Midbrain (tissue), 1 donor: ENCODE results near the gene ETV3L.

ENCODE experiments used
- DNase-seq: peaks from one replicate; lab custom pipeline; 2025; lab: John Stamatoyannopoulos, UW

Gene ETV3L

GRCh38 chr1:157099633-157100009 lies at the start of gene ETV3L:
TSS of gene ETV3L (minus strand) at chr1:157099808. CDS start at chr1:157099523, 285 bp downstream.
- DNase-seq: no peak

GRCh38 chr1:157147906-157148700 lies 48.5 kb upstream of the ETV3L start:
- peak; percentile 22 for DNase-seq

- no peak for DNase-seq
Observed at GRCh38 chr1:157147037-157147436, 47.4 kb upstream of the ETV3L start.

DNA sequence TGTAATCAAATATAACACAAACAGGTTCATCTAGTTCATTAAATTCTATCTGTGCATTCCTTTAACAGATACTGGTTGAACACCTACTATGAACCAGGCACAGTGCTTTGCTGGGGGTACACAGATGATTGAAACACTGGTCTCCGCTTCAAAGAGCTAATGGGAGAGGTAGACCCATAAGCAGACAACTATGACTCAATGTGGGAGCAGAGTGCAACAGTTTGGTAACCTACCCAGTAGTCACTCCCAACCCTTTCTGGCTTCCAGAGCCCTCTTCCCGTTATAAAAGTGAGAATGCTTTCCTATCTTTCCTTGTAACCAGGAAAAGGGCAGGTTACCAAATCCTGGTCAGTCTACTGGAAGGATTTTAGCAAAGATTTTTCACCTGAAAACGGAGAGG lies 46.6 kb upstream of the ETV3L start:
- DNase-seq: no peak

DNA sequence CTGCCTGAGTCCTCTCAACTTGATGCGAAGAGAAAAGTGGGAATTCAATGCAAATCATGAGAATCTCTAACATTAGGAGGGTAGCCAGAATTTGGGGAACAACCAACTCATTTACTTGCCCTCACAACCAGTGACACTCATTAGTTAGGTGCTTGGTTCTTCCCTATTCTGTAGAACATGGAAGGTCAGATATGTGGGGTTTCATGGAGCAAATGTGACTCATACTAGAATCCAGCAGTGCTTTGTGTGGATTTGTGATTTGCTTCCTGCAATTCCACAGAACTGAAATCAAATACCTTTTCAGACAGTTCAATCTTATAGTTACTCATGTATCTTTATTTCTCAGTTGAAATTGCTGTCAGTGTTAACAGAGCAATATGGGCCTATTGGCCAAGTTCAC lies 45.5 kb upstream of the ETV3L start:
- no peak for DNase-seq

GRCh38 chr1:157144509-157144908 lies 44.9 kb upstream of the ETV3L start:
- no peak for DNase-seq

- no peak for DNase-seq
Observed at GRCh38 chr1:157142765-157143423, 43.3 kb upstream of the ETV3L start.

- DNase-seq: no peak
Observed at GRCh38 chr1:157142201-157142600, 42.6 kb upstream of the ETV3L start.

- no peak for DNase-seq
Observed at GRCh38 chr1:157141212-157141855, 41.7 kb upstream of the ETV3L start.

DNA sequence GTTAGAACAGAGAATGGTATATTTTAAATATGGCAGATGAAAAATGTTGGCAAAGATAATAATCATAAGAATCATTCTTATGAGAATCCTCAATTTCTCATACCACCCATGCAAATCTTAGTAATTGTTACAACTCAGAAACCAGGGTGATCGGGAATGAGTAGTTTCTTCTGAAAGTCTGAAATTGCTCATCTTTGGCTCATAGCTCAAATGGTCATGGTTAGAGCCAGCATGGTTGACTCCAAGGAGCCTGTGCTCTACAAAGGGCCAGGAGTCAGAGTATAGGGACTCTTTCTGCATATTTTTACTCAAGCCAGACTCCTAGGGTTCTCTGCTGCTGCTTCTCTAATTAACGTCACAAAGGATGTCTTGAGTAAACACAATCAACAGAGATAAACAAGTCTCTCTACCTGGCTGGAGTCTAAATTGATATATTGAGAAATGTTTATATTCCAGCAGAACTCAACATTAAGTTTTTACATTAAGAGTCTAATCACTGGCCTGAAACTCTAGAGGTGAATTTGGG lies 40.5 kb upstream of the ETV3L start:
- DNase-seq: no peak

DNA sequence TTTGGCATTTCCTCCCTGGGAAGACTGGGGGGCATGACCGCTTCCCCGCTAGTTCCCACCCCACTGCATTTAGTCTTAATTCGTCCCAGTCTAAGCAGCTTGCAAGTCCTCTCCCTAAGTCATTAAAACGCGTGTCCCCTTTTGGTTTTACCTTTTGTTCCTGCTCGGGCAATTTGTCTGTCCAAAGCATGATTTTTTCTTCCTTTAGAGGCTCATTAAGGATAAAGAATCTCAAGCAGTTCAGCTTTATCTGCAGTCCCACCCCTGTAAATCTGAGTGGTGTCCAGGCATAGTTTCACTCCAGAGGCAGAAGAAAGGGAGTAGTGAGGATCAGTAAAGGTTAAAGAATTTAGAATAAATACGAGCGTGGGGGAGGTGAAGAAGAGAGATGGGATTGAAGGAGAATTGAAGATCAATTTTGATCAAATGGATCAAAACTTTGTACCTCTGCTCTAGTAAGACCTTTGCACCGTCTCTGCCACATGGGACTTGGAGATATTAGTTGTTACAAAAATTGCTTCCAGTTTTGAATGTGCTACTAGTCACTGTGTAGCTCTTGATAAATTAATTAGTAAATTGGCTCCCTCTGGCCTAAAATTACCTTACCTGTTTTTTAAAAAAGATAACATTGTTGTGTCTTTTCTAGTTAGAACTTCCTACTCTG lies 39.6 kb upstream of the ETV3L start:
- DNase-seq: no peak

- DNase-seq: peak; percentile 89
Observed at GRCh38 chr1:157138220-157139051, 38.8 kb upstream of the ETV3L start, which contains the start of gene ETV3. TSS of gene ETV3 (minus strand) at chr1:157138395. CDS start at chr1:157136352, 2,043 bp downstream.

DNA sequence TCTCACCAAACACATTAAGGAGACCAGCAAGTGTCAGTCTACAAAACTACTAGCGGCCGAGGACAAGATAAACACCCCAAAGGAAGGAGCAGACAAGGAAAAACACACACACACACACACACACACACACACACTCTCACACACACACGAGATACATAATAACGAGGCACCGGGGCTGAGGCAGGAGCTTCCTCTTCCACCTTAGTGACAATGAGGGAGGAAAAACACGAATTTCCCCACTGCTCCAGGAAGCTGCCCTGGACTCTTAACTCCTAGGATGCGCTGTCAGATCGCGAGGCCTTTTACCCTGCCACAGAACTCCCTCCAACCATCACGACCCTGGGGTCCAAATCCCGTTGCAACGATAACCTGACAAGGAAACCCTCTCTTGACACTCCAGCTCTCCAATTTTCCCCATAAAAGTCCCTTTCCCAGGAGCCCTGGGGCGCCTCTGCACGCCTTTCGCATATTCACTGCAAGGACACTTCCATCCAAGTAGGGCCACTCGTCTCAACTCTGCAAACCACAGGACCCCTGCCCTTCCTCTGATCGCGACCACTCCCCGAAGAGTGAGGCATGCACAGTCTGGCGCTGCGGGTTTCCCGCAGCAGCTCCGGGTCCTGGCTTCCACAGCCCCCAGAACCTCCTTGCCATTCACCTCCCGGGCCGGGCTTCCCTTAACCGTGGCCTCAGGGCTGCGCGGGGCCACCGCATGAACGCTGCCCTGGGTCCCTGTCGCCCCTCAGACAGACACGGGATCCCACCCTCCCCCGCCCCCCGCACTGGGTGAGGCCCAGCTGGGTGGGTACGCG lies 38.0 kb upstream of the ETV3L start:
- no peak for DNase-seq

DNA sequence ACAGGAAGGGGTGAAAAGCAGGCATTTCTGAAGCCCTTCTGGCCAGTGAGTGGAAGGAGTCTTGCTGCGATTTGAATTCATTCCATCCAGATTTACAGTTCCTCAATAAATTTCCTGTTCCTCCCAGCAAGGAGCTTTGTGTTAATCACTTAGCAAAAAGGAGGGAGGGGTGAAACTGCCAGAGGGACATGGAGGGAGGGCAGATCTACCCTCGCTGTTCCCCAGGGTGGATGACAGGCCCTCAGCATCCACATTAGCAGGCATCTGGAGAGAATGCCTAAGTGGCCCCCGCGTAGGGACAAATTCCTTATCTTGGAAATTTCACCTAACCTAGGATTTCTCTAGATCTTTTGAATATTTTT lies 37.4 kb upstream of the ETV3L start:
- no peak for DNase-seq

DNA sequence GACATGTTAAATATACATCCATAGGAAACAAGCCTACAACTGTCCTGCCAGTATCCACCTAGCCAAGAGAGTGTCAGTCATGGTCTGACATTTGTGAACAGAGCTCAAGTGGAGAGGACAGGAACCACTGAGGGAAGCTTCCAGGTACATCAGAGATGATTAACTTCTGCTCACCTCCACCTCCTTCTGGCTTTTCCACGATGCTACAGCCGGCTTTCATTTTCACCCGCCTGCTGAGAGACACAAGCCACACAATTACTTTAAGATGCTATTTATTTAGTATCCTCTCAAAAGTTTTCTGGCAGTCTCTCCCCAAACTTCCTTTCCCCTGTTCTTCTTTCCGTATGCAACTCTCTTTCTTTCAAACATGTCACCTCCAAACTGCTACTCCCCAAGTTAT lies 36.5 kb upstream of the ETV3L start:
- no peak for DNase-seq

DNA sequence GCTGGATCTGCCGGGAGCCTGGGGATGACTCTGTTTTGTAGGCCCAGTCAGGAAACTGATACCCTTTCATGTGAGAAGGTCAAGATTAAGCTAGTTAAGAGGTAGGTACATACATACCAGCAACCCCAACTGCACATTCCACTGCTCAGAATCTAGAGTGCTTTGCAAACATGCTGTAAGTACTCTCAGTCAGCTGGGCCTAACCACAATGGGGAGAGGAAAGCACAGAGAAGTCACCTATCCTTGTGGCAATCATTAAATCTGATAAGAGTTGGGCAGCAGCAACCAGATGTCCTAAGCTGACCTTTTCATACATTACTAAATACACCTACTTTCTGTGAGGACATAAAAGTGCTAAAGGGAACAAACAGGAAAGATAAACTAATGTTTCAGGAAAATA lies 36.0 kb upstream of the ETV3L start:
- DNase-seq: no peak

DNA sequence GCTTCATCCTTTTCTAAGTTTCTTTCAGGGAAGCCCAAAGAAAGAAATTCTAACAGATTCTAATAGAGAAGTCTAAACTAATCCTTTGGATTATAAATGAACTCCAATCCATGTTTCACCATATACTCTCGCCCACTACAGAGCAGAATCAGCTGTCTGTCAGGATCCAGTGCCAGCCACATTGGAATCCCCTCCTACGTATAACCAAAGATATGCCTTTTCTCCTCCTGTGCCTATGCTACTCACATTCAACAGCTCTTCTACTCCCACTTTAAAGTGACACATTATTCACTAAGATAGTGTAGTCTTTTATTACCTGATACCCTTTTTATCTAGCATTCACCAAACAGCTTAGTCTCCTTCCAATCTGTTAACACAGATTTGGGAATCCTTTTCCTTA lies 35.5 kb upstream of the ETV3L start:
- DNase-seq: no peak

DNA sequence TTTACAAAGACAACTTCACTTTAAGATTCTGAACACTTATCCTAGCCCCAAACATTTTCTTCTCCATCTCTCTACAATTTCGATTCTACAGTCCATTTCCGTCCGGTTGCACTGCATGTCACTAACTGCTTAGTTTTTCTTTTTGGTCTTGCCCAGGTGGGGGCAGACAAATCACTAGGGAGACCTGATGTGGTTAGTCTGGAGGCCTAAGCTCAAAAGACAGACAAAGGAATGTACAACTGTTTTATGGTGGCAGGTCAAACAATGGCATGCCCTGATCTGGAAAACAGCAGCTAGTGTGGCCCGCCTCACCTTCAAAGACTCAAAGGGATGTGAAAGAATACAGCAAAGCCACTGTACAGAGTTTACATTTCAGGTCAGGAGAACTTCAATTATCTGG lies 34.8 kb upstream of the ETV3L start:
- no peak for DNase-seq

GRCh38 chr1:157133426-157133825 lies 33.8 kb upstream of the ETV3L start:
- no peak for DNase-seq

- DNase-seq: no peak
Observed at GRCh38 chr1:157132616-157133167, 33.1 kb upstream of the ETV3L start.
